Hepatocyte (in vitro differentiated cells): Measurements from ENCODE around the gene TBCA.

Experiments used
- CTCF ChIP-seq: fragments of 200-600 bp; sonication (generic); IDR thresholded peaks from 2 replicates; pipeline ENCODE4 v1.5.1; 2016; ENCODE audit warnings: antibody characterized with exemption, mild to moderate bottlenecking; ENCODE audit not compliant: poor library complexity
- EZH2 ChIP-seq: fragments of 200-600 bp; sonication (generic); IDR thresholded peaks from 2 replicates; pipeline ENCODE4 v1.6.1; 2016; ENCODE audit warnings: antibody characterized with exemption, mild to moderate bottlenecking, borderline replicate concordance

GRCh38 chr5:77778398-77778797, 2.3 kb upstream of the TBCA start:
- no peak for TF ChIP-seq CTCF
- no peak for TF ChIP-seq EZH2
